ENCODE data around the gene BCAP31. TPM values are rescaled to one million over a fixed set of nuclear protein-coding genes. Genes with fewer than 3 reads are reported as not detected.
"Not testable (repeated sequence)": the region's sequence is repeated elsewhere in the genome, so short reads cannot be mapped to it uniquely, and the experiment has no call there.

The BCAP31 gene
- total and polyA plus RNA-seq, 12 donors: 70.2 to 164 (median 85.4) TPM

DNA sequence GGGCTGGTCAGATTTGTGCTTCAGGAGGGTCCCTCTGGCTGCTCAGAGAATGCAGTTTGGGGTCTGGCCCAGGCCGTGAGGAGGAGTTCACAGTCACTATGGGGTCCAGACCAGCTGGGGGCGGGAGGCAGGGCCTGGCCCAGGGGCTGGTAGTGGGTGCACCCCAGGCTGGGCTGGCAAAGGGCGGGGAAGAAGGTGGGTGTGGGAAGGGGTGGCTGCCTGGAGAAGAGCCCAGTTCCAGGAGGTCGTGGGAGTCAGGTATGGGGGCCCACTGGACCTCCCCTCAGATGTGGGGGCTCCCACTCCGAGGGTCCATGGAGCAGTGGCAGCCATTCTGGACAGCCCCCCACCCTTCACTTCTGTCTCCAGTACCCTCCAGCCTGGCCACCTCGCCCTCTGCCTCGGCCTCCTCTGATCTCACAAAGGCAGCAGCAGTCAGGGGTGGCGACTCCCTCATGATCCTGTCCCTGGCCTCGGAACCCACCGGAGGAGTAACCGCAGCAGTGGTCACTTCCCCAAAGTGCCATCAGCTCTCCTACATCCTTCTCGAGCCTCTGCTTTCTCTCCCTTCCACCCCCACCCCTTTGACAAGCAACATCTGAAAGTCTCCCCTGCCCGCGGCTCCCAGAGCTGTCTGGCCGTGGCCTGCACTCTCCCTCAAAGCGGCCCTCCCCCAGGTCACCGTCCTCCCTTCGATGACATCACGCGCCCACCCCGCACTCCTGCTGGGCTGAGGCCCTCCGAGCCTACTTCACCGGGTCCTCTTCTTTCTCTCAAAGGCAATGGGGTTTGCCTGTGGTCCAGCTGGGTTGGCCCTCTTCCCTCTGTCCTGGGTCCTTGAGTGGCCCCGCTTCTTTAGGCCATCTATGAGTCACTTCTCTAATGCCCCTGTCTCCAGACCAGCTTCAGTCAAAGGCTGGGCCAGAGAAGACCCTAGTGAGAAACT, 38.2 kb downstream of the BCAP31 start:
- Histone ChIP-seq H3K4me3 (no peak overlapping the region), H3K27ac (no peak overlapping the region), H3K9me3 (no peaks in the 10 kb centered on the region), H3K27me3 (peaks cover 0 to 65% (median 0%) of the 10 kb centered on the region in 7 donors), H3K4me1 (peaks cover 0 to 15% (median 0%) of the 10 kb centered on the region in 9 donors), H3K36me3 (no peaks in the 10 kb centered on the region)
- 77 to 79% methylated on average over 17 to 24 of the region's 24 CpGs for WGBS, 2 donors
- intact Hi-C loops (cut with DNase I): no loop called here
- TF ChIP-seq, protein P1, sequence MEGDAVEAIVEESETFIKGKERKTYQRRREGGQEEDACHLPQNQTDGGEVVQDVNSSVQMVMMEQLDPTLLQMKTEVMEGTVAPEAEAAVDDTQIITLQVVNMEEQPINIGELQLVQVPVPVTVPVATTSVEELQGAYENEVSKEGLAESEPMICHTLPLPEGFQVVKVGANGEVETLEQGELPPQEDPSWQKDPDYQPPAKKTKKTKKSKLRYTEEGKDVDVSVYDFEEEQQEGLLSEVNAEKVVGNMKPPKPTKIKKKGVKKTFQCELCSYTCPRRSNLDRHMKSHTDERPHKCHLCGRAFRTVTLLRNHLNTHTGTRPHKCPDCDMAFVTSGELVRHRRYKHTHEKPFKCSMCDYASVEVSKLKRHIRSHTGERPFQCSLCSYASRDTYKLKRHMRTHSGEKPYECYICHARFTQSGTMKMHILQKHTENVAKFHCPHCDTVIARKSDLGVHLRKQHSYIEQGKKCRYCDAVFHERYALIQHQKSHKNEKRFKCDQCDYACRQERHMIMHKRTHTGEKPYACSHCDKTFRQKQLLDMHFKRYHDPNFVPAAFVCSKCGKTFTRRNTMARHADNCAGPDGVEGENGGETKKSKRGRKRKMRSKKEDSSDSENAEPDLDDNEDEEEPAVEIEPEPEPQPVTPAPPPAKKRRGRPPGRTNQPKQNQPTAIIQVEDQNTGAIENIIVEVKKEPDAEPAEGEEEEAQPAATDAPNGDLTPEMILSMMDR (IDR thresholded peaks at IDR 0.05): no peak
- DNase-seq: no peak
- ATAC-seq: peak in 1 of 8 donors; percentile 1

DNA sequence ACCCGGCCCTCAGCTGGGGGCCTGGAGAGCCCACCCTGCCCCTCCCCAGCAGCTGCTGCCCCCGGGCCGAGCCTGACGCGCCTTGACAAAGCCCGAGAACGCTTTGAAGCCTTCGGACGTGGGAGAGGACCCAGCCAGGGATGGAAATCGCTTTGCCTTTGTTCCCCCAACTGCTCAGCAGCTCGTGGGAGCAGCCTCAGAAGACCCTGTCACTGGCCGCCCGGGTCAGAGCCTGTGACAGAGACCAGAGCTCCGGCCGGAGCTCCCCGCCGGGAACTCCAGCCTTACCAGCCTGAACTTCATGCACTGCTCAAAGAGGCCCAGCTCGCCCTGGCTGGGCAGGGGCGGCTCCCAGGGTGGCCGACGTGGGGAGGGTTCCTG, 39.0 kb downstream of the BCAP31 start:
- TF ChIP-seq, protein P1 (IDR thresholded peaks at IDR 0.05): no peak
- Histone ChIP-seq H3K27me3 (peaks cover 0 to 67% (median 0%) of the 10 kb centered on the region in 7 donors), H3K36me3 (no peaks in the 10 kb centered on the region), H3K9me3 (no peaks in the 10 kb centered on the region), H3K4me3 (no peak overlapping the region), H3K27ac (no peak overlapping the region), H3K4me1 (peaks cover 0 to 11% (median 0%) of the 10 kb centered on the region in 9 donors)
- WGBS, 2 donors: 59 to 61% methylated on average over 19 to 21 of the region's 21 CpGs
- intact Hi-C loops (cut with DNase I): no loop called here
- ATAC-seq (no peak), DNase-seq (no peak)

DNA sequence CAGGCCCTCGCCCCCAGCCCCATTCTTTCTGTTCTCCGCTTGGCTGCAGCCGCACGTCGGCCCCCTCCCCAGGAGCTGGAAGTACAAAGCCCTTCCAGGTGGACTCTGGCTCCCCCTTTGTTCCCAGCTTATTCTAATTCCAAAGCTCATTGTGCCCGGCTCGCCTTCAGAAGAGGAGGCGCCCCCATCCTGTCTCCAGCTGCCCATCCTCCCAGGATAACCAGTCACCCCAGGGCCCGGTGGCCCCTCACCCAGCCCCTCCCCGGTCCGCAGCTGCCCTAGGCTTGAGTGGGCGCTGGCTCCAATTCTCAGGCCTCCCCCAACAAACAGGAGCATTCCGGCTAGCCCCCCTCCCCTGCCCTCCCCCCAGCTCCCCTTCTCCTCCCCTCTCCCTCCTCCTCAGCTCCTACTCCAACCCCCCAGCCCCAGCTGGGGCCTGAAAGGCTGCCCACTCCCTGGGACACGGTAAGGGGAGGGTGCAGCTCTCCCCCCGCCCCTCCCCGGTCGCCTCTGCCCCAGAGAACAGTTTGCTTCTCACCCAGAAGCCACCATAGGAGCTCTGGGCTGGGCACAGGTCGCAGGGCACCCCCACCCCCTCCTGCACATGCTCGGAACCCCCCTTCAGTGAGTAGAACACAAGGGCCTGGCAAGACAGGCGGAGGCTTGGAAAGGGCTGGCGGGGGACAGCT, 39.6 kb downstream of the BCAP31 start:
- peaks cover 0 to 6% (median 0%) of the 10 kb centered on the region in 9 donors for H3K4me1 ChIP-seq
- ATAC-seq: no peak
- TF ChIP-seq, protein P1 (IDR thresholded peaks at IDR 0.05): no peak
- peaks cover 0 to 68% (median 0%) of the 10 kb centered on the region in 7 donors for H3K27me3 ChIP-seq
- H3K9me3 ChIP-seq: no peaks in the 10 kb centered on the region
- H3K36me3 ChIP-seq: no peaks in the 10 kb centered on the region
- H3K27ac ChIP-seq: no peak overlapping the region
- H3K4me3 ChIP-seq: no peak overlapping the region
- no peak for DNase-seq
- intact Hi-C loops (cut with DNase I): no loop called here
- 67 to 68% methylated on average over 11 to 21 of the region's 21 CpGs for WGBS, 2 donors

DNA sequence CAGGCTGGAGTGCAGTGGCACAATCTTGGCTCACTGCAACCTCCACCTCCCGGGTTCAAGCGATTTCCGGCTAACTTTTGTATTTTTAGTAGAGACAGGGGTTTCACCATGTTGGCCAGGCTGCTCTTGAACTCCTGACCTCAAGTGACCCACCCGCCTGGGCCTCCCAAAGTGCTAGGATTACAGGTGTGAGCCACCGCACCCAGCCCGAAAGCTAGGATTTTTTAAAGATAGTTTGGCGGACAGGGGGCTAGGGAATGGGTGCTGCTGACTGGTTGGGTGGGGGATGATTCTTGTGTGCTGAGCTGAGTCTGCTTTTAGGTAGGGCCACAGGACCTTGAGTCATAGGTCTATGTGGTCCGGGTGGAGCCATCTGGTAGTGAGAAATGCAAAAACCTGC, 40.7 kb downstream of the BCAP31 start:
- DNase-seq; H3K36me3 ChIP-seq; intact Hi-C loops (cut with DNase I); H3K4me3 ChIP-seq; H3K9me3 ChIP-seq; H3K27ac ChIP-seq; H3K4me1 ChIP-seq; ATAC-seq: not testable (repeated sequence)
- H3K27me3 ChIP-seq: peaks cover 0 to 68% (median 0%) of the 10 kb centered on the region in 7 donors
- WGBS, 2 donors: 97 to 98% methylated on average over 8 of the region's 8 CpGs
